ENCODE data around the gene ZBTB4. TPM values are rescaled to one million over a fixed set of nuclear protein-coding genes. Genes with fewer than 3 reads are reported as not detected.
"Not testable (repeated sequence)": the region's sequence is repeated elsewhere in the genome, so short reads cannot be mapped to it uniquely, and the experiment has no call there.

The ZBTB4 gene
- total RNA-seq, 1 experiment from 2014 or later, result 15.5 TPM

DNA sequence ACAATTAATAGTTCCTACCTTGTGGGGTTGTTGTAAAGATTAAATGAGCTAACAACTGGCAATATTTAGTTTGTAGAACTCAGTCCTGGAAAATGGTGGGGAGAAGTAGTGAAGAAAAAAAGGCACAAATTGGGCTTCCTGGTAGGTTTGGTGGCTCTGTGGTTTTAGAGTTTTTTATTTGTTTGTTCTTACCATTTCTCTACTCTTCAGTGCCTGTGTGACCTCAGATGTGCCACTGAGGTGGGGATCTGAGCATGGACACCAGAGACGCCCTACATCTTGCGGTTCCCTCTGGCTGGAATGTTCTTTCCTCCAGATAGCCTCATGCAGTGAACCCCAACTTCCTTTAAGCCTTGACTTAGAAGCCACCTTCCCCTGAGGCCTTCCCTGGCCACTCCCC, 7.7 kb downstream of the ZBTB4 start:
- Mint-ChIP-seq H3K36me3 (ENCODE audit: insufficient read depth, unreplicated experiment) (peaks cover 15% of the 10 kb centered on the region), H3K27ac (ENCODE audit: unreplicated experiment) (no peak overlapping the region), H3K9me3 (ENCODE audit: unreplicated experiment) (no peaks in the 10 kb centered on the region), H3K4me1 (ENCODE audit: low read depth, unreplicated experiment) (peaks cover 10% of the 10 kb centered on the region), H3K4me3 (ENCODE audit: unreplicated experiment) (no peak overlapping the region), H3K27me3 (ENCODE audit: insufficient read depth, unreplicated experiment) (no peaks in the 10 kb centered on the region)
- no peak overlapping the region for H3K4me3 ChIP-seq (ENCODE audit: low read depth, low read length)
- H3K4me1 ChIP-seq, result peaks cover 4% of the 10 kb centered on the region; the same call in 1 of the 2 replicates
- ChIA-PET POLR2A (no interaction called here), CTCF (interaction anchor here (0.6 kb wide), 1 partner anchor 12 kb away, joined by 3 read pairs; the partner anchor contains the start of gene POLR2A)
- H3K9me3 ChIP-seq, result no peaks in the 10 kb centered on the region
- no peak for DNase-seq
- no TSS peak for BruUV-seq (replicated peaks)
- H3K27me3 ChIP-seq (replicated peaks; ENCODE audit: control insufficient read depth, insufficient read depth, low read length), result no peaks in the 10 kb centered on the region
- TF ChIP-seq, protein P1, sequence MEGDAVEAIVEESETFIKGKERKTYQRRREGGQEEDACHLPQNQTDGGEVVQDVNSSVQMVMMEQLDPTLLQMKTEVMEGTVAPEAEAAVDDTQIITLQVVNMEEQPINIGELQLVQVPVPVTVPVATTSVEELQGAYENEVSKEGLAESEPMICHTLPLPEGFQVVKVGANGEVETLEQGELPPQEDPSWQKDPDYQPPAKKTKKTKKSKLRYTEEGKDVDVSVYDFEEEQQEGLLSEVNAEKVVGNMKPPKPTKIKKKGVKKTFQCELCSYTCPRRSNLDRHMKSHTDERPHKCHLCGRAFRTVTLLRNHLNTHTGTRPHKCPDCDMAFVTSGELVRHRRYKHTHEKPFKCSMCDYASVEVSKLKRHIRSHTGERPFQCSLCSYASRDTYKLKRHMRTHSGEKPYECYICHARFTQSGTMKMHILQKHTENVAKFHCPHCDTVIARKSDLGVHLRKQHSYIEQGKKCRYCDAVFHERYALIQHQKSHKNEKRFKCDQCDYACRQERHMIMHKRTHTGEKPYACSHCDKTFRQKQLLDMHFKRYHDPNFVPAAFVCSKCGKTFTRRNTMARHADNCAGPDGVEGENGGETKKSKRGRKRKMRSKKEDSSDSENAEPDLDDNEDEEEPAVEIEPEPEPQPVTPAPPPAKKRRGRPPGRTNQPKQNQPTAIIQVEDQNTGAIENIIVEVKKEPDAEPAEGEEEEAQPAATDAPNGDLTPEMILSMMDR (IDR thresholded peaks at IDR 0.05; ENCODE audit: insufficient read depth in 1 of 2, low read depth in 1 of 2, low read length in 1 of 2, severe bottlenecking in 1 of 2, unreplicated experiment in 1 of 2), result no peak
- no peaks in the 10 kb centered on the region for H3K36me3 ChIP-seq (ENCODE audit: control insufficient read depth, insufficient read depth, low read length)
- intact Hi-C loops (cut with micrococcal nuclease; ENCODE audit: unreplicated experiment), result no loop called here

DNA sequence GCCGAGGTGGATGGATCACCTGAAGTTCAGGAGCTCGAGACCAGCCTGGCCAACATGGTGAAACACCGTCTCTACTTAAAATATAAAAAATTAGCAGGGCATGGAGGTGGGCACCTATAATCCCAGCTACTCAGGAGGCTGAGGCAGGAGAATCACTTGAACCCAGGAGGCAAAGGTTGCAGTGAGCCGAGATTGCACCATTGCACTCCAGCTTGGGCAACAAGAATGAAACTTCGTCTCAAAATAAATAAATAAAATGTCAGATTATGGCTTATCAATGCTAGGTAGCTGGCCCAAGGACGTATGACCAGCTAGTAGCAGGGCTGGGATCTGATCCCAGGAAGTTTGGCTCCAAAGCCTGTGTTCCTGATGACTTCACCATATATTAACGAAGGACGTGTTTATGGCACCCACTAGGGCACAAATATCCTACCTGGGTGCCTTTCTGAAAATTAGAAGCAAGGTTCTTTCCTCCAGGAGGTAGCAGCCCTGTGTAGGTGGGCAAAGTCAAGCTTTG, 8.9 kb downstream of the ZBTB4 start:
- intact Hi-C loops (cut with micrococcal nuclease; ENCODE audit: unreplicated experiment); H3K36me3 ChIP-seq (ENCODE audit: control insufficient read depth, insufficient read depth, low read length); H3K4me1 ChIP-seq; H3K4me3 Mint-ChIP-seq (ENCODE audit: unreplicated experiment); H3K27me3 ChIP-seq (replicated peaks; ENCODE audit: control insufficient read depth, insufficient read depth, low read length); POLR2A ChIA-PET; H3K27ac Mint-ChIP-seq (ENCODE audit: unreplicated experiment); H3K9me3 Mint-ChIP-seq (ENCODE audit: unreplicated experiment); H3K9me3 ChIP-seq; CTCF ChIA-PET; DNase-seq; H3K27me3 Mint-ChIP-seq (ENCODE audit: insufficient read depth, unreplicated experiment); H3K4me1 Mint-ChIP-seq (ENCODE audit: low read depth, unreplicated experiment); BruUV-seq (replicated peaks); H3K4me3 ChIP-seq (ENCODE audit: low read depth, low read length): not testable (repeated sequence)
- peaks cover 13% of the 10 kb centered on the region for H3K36me3 Mint-ChIP-seq (ENCODE audit: insufficient read depth, unreplicated experiment)

DNA sequence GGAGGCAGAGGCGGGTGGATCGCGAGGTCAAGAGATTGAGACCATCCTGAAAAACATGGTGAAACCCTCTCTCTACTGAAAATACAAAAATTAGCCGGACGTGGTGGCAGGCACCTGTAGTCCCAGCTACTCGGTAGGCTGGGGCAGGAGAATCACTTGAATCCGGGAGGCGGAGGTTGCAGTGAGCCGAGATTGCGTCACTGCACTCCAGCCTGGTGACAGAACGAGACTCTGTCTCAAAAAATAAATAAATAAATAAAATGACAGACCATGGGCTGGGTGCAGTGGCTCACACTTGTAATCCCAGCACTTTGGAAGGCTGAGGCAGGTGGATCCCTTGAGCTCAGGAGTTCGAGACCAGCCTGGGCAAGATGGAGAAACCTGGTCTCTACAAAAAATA, 9.6 kb downstream of the ZBTB4 start:
- H3K27ac Mint-ChIP-seq (ENCODE audit: unreplicated experiment); DNase-seq; H3K27me3 ChIP-seq (replicated peaks; ENCODE audit: control insufficient read depth, insufficient read depth, low read length); H3K4me3 Mint-ChIP-seq (ENCODE audit: unreplicated experiment); CTCF ChIA-PET; H3K9me3 ChIP-seq; BruUV-seq (replicated peaks); H3K9me3 Mint-ChIP-seq (ENCODE audit: unreplicated experiment); H3K4me1 Mint-ChIP-seq (ENCODE audit: low read depth, unreplicated experiment); H3K4me1 ChIP-seq; H3K4me3 ChIP-seq (ENCODE audit: low read depth, low read length); POLR2A ChIA-PET; H3K36me3 ChIP-seq (ENCODE audit: control insufficient read depth, insufficient read depth, low read length); intact Hi-C loops (cut with micrococcal nuclease; ENCODE audit: unreplicated experiment); H3K27me3 Mint-ChIP-seq (ENCODE audit: insufficient read depth, unreplicated experiment): not testable (repeated sequence)
- H3K36me3 Mint-ChIP-seq (ENCODE audit: insufficient read depth, unreplicated experiment), result peaks cover 13% of the 10 kb centered on the region

DNA sequence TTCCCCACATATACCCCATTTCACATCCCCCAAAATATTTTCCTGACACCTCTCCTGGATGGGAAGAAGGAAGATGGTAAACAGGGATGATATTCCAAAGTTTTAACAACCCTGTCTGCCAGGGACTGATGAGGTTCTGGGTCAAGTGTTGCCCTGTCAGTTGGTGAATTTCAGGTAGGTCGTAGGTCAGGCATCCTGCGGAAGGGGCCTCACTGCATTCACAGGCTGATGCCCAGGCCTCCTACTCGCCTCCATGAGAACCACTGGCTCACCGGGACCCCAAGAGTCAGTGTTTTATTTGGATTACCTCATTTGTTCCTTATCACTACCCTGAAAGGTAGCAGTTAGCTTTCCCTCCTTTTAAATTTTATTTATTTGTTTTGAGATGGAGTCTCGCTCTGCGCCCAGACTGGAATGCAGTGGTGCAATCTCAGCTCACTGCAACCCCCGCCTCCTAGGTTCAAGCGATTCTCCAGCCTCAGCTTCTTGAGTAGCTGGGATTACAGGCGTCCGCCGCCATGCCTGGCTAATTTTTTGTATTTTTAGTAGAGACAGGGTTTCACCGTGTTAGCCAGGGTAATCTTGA, 10.5 kb downstream of the ZBTB4 start:
- no peaks in the 10 kb centered on the region for H3K4me1 ChIP-seq
- Mint-ChIP-seq H3K27ac (ENCODE audit: unreplicated experiment) (no peak overlapping the region), H3K4me1 (ENCODE audit: low read depth, unreplicated experiment) (no peaks in the 10 kb centered on the region), H3K27me3 (ENCODE audit: insufficient read depth, unreplicated experiment) (no peaks in the 10 kb centered on the region), H3K36me3 (ENCODE audit: insufficient read depth, unreplicated experiment) (peaks cover 13% of the 10 kb centered on the region), H3K4me3 (ENCODE audit: unreplicated experiment) (no peak overlapping the region), H3K9me3 (ENCODE audit: unreplicated experiment) (no peaks in the 10 kb centered on the region)
- TF ChIP-seq, protein P1 (IDR thresholded peaks at IDR 0.05; ENCODE audit: insufficient read depth in 1 of 2, low read depth in 1 of 2, low read length in 1 of 2, severe bottlenecking in 1 of 2, unreplicated experiment in 1 of 2), result no peak
- H3K4me3 ChIP-seq (ENCODE audit: low read depth, low read length), result no peak overlapping the region
- intact Hi-C loops (cut with micrococcal nuclease; ENCODE audit: unreplicated experiment), result no loop called here
- no peaks in the 10 kb centered on the region for H3K36me3 ChIP-seq (ENCODE audit: control insufficient read depth, insufficient read depth, low read length)
- H3K9me3 ChIP-seq, result no peaks in the 10 kb centered on the region
- CTCF ChIA-PET, result no interaction called here
- BruUV-seq (replicated peaks), result no TSS peak
- no peak for DNase-seq
- POLR2A ChIA-PET, result no interaction called here
- H3K27me3 ChIP-seq (replicated peaks; ENCODE audit: control insufficient read depth, insufficient read depth, low read length), result no peaks in the 10 kb centered on the region
